ENCODE results near the gene IRX5. TPM values are rescaled to one million over a fixed set of nuclear protein-coding genes. Genes with fewer than 3 reads are reported as not detected.

The IRX5 gene
- total RNA-seq, 1 experiment from 2014 or later = 27.7 TPM

DNA sequence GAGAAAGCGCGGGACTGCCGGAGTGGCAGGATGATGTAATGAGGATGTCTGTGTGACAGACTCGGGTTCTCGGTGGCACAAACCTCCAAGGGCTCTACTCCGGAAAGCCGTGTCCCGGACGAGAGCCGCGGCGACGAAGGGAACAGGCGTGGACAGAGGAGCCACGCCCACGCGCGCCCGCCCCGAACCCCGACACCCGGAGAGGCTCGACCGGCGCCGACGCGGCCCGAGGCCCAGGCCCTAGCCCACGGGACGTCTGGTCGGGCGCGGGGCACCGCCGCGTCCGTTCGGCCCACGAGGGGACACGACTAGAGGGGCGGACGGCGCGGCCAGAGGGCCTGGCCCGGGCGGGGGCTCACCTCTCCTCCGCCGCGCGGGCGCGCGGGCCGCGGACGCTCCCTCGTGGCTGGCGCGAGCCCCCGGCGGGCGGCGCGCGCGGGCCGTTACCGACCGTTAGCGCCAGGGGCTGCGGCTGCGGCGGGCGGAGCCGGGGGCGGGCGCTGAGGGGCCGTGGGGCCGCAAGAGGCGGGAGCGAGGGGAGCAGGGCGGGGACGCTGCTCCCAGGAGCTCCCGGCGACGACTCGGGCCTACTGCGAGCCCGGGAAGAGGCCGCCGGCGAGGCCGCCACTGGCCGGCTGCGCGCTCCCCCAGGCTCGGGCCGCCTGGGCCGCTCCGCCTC is 2.1 kb upstream of the IRX5 start:
- intact Hi-C loops (cut with micrococcal nuclease; ENCODE audit: unreplicated experiment) = loop anchor here (1.0 to 5.0 kb wide), 9 partner anchors 111 to 1151 kb away; partner anchors contain the start of gene IRX3
- peaks cover 26% of the 10 kb centered on the region for H3K4me1 ChIP-seq
- ChIA-PET POLR2A (interaction anchor here (0.7 kb wide), 1 partner anchor 300 kb away, joined by 3 read pairs; no protein-coding TSS in a partner anchor), CTCF (interaction anchor here (0.6 to 1.0 kb wide), 4 partner anchors 14 to 644 kb away, joined by 3 read pairs; no protein-coding TSS in a partner anchor)
- peak overlapping the region; percentile 96 for H3K4me3 Mint-ChIP-seq (ENCODE audit: unreplicated experiment)
- no peaks in the 10 kb centered on the region for H3K27me3 Mint-ChIP-seq (ENCODE audit: insufficient read depth, unreplicated experiment)
- no peaks in the 10 kb centered on the region for H3K9me3 Mint-ChIP-seq (ENCODE audit: unreplicated experiment)
- BruUV-seq (replicated peaks) = no TSS peak
- peak; percentile 76 to 94 for DNase-seq
- peak overlapping the region; percentile 76 for H3K4me3 ChIP-seq (ENCODE audit: low read depth, low read length)
- TF ChIP-seq, protein P1, sequence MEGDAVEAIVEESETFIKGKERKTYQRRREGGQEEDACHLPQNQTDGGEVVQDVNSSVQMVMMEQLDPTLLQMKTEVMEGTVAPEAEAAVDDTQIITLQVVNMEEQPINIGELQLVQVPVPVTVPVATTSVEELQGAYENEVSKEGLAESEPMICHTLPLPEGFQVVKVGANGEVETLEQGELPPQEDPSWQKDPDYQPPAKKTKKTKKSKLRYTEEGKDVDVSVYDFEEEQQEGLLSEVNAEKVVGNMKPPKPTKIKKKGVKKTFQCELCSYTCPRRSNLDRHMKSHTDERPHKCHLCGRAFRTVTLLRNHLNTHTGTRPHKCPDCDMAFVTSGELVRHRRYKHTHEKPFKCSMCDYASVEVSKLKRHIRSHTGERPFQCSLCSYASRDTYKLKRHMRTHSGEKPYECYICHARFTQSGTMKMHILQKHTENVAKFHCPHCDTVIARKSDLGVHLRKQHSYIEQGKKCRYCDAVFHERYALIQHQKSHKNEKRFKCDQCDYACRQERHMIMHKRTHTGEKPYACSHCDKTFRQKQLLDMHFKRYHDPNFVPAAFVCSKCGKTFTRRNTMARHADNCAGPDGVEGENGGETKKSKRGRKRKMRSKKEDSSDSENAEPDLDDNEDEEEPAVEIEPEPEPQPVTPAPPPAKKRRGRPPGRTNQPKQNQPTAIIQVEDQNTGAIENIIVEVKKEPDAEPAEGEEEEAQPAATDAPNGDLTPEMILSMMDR (IDR thresholded peaks at IDR 0.05; ENCODE audit: insufficient read depth in 1 of 2, low read depth in 1 of 2, low read length in 1 of 2, severe bottlenecking in 1 of 2, unreplicated experiment in 1 of 2) = peak in 1 of 2 experiments; percentile 12
- H3K4me1 Mint-ChIP-seq (ENCODE audit: low read depth, unreplicated experiment) = peaks cover 27% of the 10 kb centered on the region
- H3K9me3 ChIP-seq = no peaks in the 10 kb centered on the region
- no peaks in the 10 kb centered on the region for H3K36me3 ChIP-seq (ENCODE audit: control insufficient read depth, insufficient read depth, low read length)
- H3K36me3 Mint-ChIP-seq (ENCODE audit: insufficient read depth, unreplicated experiment) = peaks cover 50% of the 10 kb centered on the region
- H3K27ac Mint-ChIP-seq (ENCODE audit: unreplicated experiment) = peak overlapping the region; percentile 97
- H3K27me3 ChIP-seq (replicated peaks; ENCODE audit: control insufficient read depth, insufficient read depth, low read length) = no peaks in the 10 kb centered on the region

DNA sequence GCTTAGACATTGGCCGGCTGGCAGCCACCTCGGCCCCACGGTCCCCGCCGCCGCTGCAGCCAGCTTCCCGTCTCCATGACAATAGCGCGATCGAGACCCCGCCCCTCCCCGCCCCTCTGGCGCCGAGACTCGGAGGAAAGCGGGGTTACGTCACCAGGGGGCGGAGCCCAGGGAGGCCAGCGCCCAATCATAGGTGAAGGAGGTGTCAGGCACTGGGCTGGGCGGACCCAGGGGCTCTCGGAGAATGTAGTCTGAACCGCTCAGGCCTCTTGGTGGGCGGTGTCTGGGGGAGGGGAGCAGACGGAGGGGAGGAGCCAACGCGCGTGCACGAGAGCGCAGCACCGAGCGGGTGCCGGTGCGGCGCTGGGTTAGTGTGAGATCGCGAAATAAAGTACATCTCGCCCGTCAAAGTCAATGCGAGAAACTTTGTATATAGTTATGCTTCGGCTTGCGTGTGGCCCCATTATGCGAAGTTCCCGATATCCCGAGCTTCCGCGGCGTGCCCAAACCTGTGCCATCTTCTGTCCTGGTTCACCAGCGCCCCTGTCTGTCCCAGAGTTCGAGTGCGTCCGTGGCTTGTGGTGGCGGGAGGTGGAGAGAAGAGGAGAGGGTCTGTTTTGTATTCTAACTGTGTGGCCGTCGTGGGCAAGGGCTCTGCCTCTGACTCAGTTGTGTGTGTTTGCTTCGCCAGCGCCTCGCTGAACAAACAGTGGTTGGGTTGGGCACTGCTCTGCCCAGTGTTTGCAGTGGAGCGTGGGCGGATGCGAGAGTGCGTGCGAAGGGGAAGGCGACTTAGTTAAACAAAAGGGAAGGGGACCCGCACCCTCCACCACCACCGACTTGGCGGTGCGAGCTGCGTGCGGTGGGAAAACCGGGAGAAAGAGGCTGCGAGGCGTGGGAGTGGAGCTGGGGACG is 1.3 kb upstream of the IRX5 start:
- Mint-ChIP-seq H3K9me3 (ENCODE audit: unreplicated experiment) (no peaks in the 10 kb centered on the region), H3K27ac (ENCODE audit: unreplicated experiment) (peak overlapping the region; percentile 89), H3K4me1 (ENCODE audit: low read depth, unreplicated experiment) (peaks cover 27% of the 10 kb centered on the region), H3K4me3 (ENCODE audit: unreplicated experiment) (peak overlapping the region; percentile 96), H3K36me3 (ENCODE audit: insufficient read depth, unreplicated experiment) (peaks cover 57% of the 10 kb centered on the region), H3K27me3 (ENCODE audit: insufficient read depth, unreplicated experiment) (no peaks in the 10 kb centered on the region)
- Histone ChIP-seq H3K9me3 (no peaks in the 10 kb centered on the region), H3K4me3 (ENCODE audit: low read depth, low read length) (peak overlapping the region; percentile 76), H3K36me3 (ENCODE audit: control insufficient read depth, insufficient read depth, low read length) (no peaks in the 10 kb centered on the region), H3K4me1 (peaks cover 24% of the 10 kb centered on the region), H3K27me3 (replicated peaks; ENCODE audit: control insufficient read depth, insufficient read depth, low read length) (no peaks in the 10 kb centered on the region)
- ChIA-PET POLR2A (interaction anchor here (0.7 kb wide), 1 partner anchor 300 kb away, joined by 3 read pairs; no protein-coding TSS in a partner anchor), CTCF (interaction anchor here (0.6 to 1.2 kb wide), 5 partner anchors 13 to 645 kb away, joined by 3 to 6 read pairs (median 3); no protein-coding TSS in a partner anchor)
- BruUV-seq (replicated peaks) = no TSS peak
- DNase-seq = peak; percentile 100
- TF ChIP-seq, protein P1 (IDR thresholded peaks at IDR 0.05; ENCODE audit: insufficient read depth in 1 of 2, low read depth in 1 of 2, low read length in 1 of 2, severe bottlenecking in 1 of 2, unreplicated experiment in 1 of 2) = peak in 1 of 2 experiments; percentile 23
- intact Hi-C loops (cut with micrococcal nuclease; ENCODE audit: unreplicated experiment) = loop anchor here (1.0 to 10.0 kb wide), 12 partner anchors 112 to 1379 kb away; partner anchors contain the start of gene IRX3

DNA sequence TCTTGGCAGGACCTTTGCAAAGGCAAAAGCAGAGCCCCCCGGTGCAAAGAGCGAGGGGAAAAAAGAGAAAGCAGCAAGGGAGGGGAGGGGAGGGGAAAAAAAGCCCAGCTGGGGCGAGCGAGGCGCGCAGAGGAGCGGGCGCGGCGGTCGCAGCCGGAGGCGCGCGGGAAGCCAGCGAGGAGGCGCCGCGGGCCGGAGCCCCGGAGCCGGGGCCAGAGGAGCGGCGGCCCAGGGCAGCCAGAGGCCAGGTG is 129 bp downstream of the IRX5 start:
- CTCF ChIA-PET = interaction anchor here (0.6 to 1.4 kb wide), 7 partner anchors 10 to 1557 kb away, joined by 3 to 6 read pairs (median 5); no protein-coding TSS in a partner anchor
- POLR2A ChIA-PET = interaction anchor here (0.6 to 1.7 kb wide), 7 partner anchors 111 to 1155 kb away, joined by 3 to 5 read pairs (median 3); no protein-coding TSS in a partner anchor
- H3K4me1 Mint-ChIP-seq (ENCODE audit: low read depth, unreplicated experiment) = peaks cover 23% of the 10 kb centered on the region
- TF ChIP-seq, protein P1 (IDR thresholded peaks at IDR 0.05; ENCODE audit: insufficient read depth in 1 of 2, low read depth in 1 of 2, low read length in 1 of 2, severe bottlenecking in 1 of 2, unreplicated experiment in 1 of 2) = no peak
- intact Hi-C loops (cut with micrococcal nuclease; ENCODE audit: unreplicated experiment) = loop anchor here (1.0 to 10.0 kb wide), 3 partner anchors 328 to 1380 kb away; no protein-coding TSS in a partner anchor
- BruUV-seq (replicated peaks) = no TSS peak
- peak overlapping the region; percentile 96 for H3K4me3 Mint-ChIP-seq (ENCODE audit: unreplicated experiment)
- peaks cover 71% of the 10 kb centered on the region for H3K36me3 Mint-ChIP-seq (ENCODE audit: insufficient read depth, unreplicated experiment)
- no peak for DNase-seq
- H3K27ac Mint-ChIP-seq (ENCODE audit: unreplicated experiment) = peak overlapping the region; percentile 89
- no peaks in the 10 kb centered on the region for H3K27me3 Mint-ChIP-seq (ENCODE audit: insufficient read depth, unreplicated experiment)
- Histone ChIP-seq H3K4me3 (ENCODE audit: low read depth, low read length) (peak overlapping the region; percentile 68), H3K27me3 (replicated peaks; ENCODE audit: control insufficient read depth, insufficient read depth, low read length) (no peaks in the 10 kb centered on the region), H3K4me1 (peaks cover 24% of the 10 kb centered on the region), H3K36me3 (ENCODE audit: control insufficient read depth, insufficient read depth, low read length) (peaks cover 2% of the 10 kb centered on the region; the same call in 1 of the 2 replicates), H3K9me3 (no peaks in the 10 kb centered on the region)
- H3K9me3 Mint-ChIP-seq (ENCODE audit: unreplicated experiment) = no peaks in the 10 kb centered on the region
